OCI-LY7 (cell line): Measurements from ENCODE around the gene UBTD1.

Experiments used
- EZH2phosphoT487 ChIP-seq: fragments of 200-600 bp; sonication (generic); IDR thresholded peaks from 2 replicates; pipeline ENCODE4 v1.6.1; 2018; ENCODE audit warnings: low read depth, borderline replicate concordance, mild to moderate bottlenecking, mixed run types, antibody characterized with exemption, low read length, moderate library complexity, mixed read lengths
- TF ChIP-seq, protein P1 (sequence below): fragments of 200-600 bp; sonication (generic); conservative IDR thresholded peaks from 2 replicates; pipeline ENCODE4 v1.5.1; 2014; ENCODE audit warnings: mild to moderate bottlenecking, antibody characterized with exemption, low read length, moderate library complexity, mixed read lengths

DNA sequence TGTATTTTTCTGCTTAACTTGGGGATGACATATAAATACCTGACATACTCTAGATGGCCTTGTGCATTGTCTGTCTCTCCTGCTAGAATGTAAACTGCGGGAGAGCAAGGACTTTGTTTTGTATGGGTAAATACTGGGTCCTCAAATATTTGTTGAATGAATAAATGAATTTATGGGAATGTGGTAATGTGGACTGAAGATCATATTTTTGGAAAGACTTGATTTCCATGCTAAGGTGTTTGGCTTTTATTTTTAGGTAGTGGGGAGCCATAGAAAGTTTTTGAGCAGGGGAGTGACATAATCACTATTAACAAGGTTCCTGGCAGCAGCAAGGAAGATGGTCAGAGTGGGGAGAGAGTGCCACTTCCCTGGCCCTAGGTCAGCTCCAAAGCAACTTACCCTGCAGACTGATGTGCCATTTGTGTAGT, 27.0 kb downstream of the UBTD1 start:
- TF ChIP-seq, protein P1, sequence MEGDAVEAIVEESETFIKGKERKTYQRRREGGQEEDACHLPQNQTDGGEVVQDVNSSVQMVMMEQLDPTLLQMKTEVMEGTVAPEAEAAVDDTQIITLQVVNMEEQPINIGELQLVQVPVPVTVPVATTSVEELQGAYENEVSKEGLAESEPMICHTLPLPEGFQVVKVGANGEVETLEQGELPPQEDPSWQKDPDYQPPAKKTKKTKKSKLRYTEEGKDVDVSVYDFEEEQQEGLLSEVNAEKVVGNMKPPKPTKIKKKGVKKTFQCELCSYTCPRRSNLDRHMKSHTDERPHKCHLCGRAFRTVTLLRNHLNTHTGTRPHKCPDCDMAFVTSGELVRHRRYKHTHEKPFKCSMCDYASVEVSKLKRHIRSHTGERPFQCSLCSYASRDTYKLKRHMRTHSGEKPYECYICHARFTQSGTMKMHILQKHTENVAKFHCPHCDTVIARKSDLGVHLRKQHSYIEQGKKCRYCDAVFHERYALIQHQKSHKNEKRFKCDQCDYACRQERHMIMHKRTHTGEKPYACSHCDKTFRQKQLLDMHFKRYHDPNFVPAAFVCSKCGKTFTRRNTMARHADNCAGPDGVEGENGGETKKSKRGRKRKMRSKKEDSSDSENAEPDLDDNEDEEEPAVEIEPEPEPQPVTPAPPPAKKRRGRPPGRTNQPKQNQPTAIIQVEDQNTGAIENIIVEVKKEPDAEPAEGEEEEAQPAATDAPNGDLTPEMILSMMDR, result no peak
- TF ChIP-seq EZH2phosphoT487, result no peak
